Thyroid gland (tissue), 4 donors: ENCODE measurements around the gene COL10A1. TPM values are rescaled to one million over a fixed set of nuclear protein-coding genes. Genes with fewer than 3 reads are reported as not detected.

ENCODE experiments used
- DNase-seq, 2 donors: peaks; one replicate each; pipeline ENCODE4 v3.0.0-alpha.2; 2019
- H3K27ac ChIP-seq, 3 donors: fragments of 200-600 bp; sonication (generic); 1 replicate in 2 of 3; 2 replicates in 1 of 3; pipeline ENCODE4 v1.5.1; 2016 to 2019; ENCODE audit warnings: mild to moderate bottlenecking in 1 of 3, moderate library complexity in 1 of 3
- H3K27me3 ChIP-seq: fragments of 200-600 bp; sonication (generic); one replicate; pipeline ENCODE4 v1.5.1; 2019
- H3K36me3 ChIP-seq, 2 donors: fragments of 200-600 bp; sonication (generic); one replicate each; pipeline ENCODE4 v1.5.1; 2016 to 2019
- H3K4me1 ChIP-seq, 2 donors: fragments of 200-600 bp; sonication (generic); one replicate each; pipeline ENCODE4 v1.5.1; 2017 to 2019
- H3K4me3 ChIP-seq, 3 donors: fragments of 200-600 bp; sonication (generic); replicated peaks in 1 of 3; 1 replicate in 2 of 3; 2 replicates in 1 of 3; pipeline ENCODE4 v1.5.1; 2016; ENCODE audit warnings: mild to moderate bottlenecking in 1 of 3
- H3K9me3 ChIP-seq: fragments of 200-600 bp; sonication (generic); one replicate; pipeline ENCODE4 v1.5.1; 2017
- POLR2A ChIP-seq, 2 donors: fragments of 450-650 bp; IDR thresholded peaks; one replicate each; pipeline ENCODE4 v1.6.1; 2017; ENCODE audit warnings: antibody characterized with exemption in 2 of 2, mild to moderate bottlenecking in 2 of 2, moderate library complexity in 1 of 2
- WGBS, 2 donors: methylation state at CpG; one replicate each; pipeline ENCODE4 v1.1.5; 2017; 5-methylcytosine and 5-hydroxymethylcytosine counted together
- intact Hi-C: fragments of 100-400 bp; cut with DNase I; formaldehyde crosslinking; loops from one replicate; pipeline ENCODE4 v1.15.1; 2023
- total RNA-seq, 4 donors: library from RNA; depleted of rRNA; stranded (reverse); fragments of >200 nt; gene quantifications; one replicate each; pipeline ENCODE4 v1.2.3, GENCODE V29; 2016
- TF ChIP-seq, protein P1 (sequence below), 6 experiments: fragments of 200-600 bp in 3 of 6; fragments of 450-650 bp in 3 of 6; sonication (generic) in 3 of 6; IDR thresholded peaks; one replicate each; pipeline ENCODE4 v1.5.1; 2016 to 2019; ENCODE audit warnings: antibody characterized with exemption in 6 of 6, mild to moderate bottlenecking in 2 of 6, inconsistent platforms in 1 of 6, moderate library complexity in 1 of 6

The COL10A1 gene
- total RNA-seq: under 1 TPM in 1 of 4 donors, not detected in 3; 0.78 TPM

DNA sequence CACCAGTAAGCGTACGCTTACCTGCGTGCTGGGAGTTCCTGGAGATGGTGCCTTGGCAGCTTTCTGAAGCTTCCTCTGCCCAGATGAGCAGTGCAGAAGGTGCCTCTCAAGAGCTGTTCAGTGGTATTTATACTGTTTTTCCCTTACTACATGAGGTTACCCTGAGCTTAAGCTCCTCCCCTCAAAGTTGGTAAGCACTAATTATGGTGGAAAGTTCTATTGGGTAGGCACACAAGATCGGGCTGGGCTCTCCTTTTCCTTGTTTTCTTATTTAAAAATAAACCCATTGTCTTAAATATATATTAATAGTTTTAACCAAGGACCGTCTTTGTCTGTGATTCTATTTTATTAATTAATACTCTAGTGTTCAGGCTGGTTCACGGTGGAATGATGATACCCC, at the start of gene COL10A1:
TSS of gene COL10A1 (minus strand) at position 101 of the 400 bp plus-strand sequence. CDS start 640 bp downstream, outside the sequence.
- no peak for DNase-seq
- intact Hi-C loops: no loop called here
- Histone ChIP-seq H3K36me3 (no peaks in the 10 kb centered on the region), H3K4me1 (peaks cover 0 to 9% of the 10 kb centered on the region in 2 donors), H3K9me3 (no peaks in the 10 kb centered on the region), H3K27me3 (no peaks in the 10 kb centered on the region), H3K27ac (no peak within 1 kb of the TSS), H3K4me3 (no peak within 1 kb of the TSS)
- no peak for TF ChIP-seq POLR2A (IDR thresholded peaks at IDR 0.05)
- TF ChIP-seq, protein P1, sequence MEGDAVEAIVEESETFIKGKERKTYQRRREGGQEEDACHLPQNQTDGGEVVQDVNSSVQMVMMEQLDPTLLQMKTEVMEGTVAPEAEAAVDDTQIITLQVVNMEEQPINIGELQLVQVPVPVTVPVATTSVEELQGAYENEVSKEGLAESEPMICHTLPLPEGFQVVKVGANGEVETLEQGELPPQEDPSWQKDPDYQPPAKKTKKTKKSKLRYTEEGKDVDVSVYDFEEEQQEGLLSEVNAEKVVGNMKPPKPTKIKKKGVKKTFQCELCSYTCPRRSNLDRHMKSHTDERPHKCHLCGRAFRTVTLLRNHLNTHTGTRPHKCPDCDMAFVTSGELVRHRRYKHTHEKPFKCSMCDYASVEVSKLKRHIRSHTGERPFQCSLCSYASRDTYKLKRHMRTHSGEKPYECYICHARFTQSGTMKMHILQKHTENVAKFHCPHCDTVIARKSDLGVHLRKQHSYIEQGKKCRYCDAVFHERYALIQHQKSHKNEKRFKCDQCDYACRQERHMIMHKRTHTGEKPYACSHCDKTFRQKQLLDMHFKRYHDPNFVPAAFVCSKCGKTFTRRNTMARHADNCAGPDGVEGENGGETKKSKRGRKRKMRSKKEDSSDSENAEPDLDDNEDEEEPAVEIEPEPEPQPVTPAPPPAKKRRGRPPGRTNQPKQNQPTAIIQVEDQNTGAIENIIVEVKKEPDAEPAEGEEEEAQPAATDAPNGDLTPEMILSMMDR (IDR thresholded peaks at IDR 0.05): no peak
- 92 to 95% methylated on average over 6 of the region's 6 CpGs for WGBS, 2 donors

DNA sequence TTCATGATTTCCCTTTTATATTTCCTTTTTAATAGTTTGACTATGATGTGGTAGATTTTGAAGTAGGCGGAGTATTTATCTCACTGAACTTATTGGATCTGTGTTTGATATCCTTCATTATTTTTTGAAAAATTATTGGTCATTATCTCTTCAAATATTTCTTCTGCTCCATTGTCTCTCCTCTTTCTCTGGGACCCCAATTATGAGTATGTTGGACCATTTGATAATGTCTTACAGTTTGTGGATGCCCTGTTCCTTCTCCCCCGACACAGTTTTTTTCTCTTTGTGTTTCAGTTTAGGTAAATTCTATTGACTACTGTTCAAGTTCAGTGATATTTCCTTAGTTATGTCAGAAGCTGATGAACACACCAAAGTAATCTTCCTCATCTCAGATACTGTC, 49.4 kb upstream of the COL10A1 start:
- intact Hi-C loops: no loop called here
- no peaks in the 10 kb centered on the region for H3K9me3 ChIP-seq

DNA sequence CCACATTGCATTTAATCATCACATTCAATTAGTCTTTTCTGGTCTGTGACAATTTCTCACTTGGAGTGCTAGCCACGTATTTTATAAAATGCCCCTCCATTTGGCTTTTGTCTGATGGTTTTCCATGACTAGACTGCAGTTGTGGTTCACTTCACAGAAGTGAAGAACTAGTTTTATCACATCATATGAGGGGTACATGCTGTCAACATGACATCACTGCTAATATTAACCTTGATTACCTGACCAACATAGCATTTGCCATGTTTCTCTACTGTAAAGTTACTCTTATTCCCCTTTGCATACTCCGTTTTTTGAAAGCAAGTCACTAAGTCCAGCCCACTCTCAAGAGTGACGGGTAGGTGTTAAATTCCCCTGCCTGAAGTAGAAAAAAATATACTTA, 48.0 kb upstream of the COL10A1 start:
- H3K27ac ChIP-seq: no peak overlapping the region
- no peaks in the 10 kb centered on the region for H3K27me3 ChIP-seq
- H3K9me3 ChIP-seq: no peaks in the 10 kb centered on the region
- WGBS, 2 donors: 62 to 82% methylated on average over 3 of the region's 3 CpGs
- no peak for TF ChIP-seq POLR2A (IDR thresholded peaks at IDR 0.05)
- TF ChIP-seq, protein P1 (IDR thresholded peaks at IDR 0.05): no peak
- H3K4me3 ChIP-seq: no peak overlapping the region
- intact Hi-C loops: no loop called here
- H3K36me3 ChIP-seq: no peaks in the 10 kb centered on the region
- no peaks in the 10 kb centered on the region for H3K4me1 ChIP-seq
- no peak for DNase-seq

More for the DNA sequence above, 49.4 kb upstream of the COL10A1 start:
- no peaks in the 10 kb centered on the region for H3K4me1 ChIP-seq
- no peak overlapping the region for H3K4me3 ChIP-seq
- H3K27me3 ChIP-seq: no peaks in the 10 kb centered on the region
- no peak overlapping the region for H3K27ac ChIP-seq
- TF ChIP-seq, protein P1 (IDR thresholded peaks at IDR 0.05): no peak
- TF ChIP-seq POLR2A (IDR thresholded peaks at IDR 0.05): no peak
- no peak for DNase-seq
- 94 to 96% methylated on average over 2 of the region's 2 CpGs for WGBS, 2 donors
- H3K36me3 ChIP-seq: no peaks in the 10 kb centered on the region

DNA sequence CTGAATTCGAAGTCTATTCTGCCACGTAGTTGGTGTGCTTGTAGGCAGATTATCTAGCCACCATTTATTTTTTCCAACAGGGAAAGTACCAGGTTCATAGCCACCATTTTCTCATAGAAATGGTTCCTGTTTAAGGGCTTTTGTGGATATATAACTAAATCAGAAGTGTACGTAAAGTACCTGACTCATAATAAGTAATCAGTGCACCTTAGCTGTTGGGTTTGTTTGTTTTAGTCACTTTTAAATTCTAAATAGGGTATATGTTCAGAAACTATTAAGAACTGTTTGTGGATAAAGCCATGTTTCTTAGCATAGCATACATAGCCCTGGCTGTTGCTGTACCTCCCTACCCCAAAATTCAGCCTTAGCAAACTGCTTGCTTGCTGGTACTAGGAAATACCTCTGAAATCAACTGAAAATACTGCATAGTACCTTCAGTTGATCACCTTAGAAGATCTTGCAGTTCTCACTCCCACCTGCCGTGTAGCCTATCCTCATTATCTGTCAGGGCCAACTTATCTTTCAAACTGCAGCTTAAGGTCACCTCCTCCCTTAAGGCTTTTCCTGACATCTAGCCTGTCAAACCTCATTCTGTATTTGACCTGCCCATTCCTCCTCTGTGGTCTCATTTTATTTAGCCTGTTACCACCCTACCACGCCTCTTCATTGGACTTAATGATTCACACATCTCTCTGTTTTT, 44.6 kb upstream of the COL10A1 start:
- TF ChIP-seq, protein P1 (IDR thresholded peaks at IDR 0.05): no peak
- no peak for TF ChIP-seq POLR2A (IDR thresholded peaks at IDR 0.05)
- Histone ChIP-seq H3K27ac (no peak overlapping the region), H3K9me3 (no peaks in the 10 kb centered on the region), H3K27me3 (no peaks in the 10 kb centered on the region), H3K36me3 (no peaks in the 10 kb centered on the region), H3K4me3 (no peak overlapping the region), H3K4me1 (no peaks in the 10 kb centered on the region)
- WGBS, 2 donors: 93 to 95% methylated on average over 5 of the region's 5 CpGs
- intact Hi-C loops: no loop called here
- DNase-seq: no peak

DNA sequence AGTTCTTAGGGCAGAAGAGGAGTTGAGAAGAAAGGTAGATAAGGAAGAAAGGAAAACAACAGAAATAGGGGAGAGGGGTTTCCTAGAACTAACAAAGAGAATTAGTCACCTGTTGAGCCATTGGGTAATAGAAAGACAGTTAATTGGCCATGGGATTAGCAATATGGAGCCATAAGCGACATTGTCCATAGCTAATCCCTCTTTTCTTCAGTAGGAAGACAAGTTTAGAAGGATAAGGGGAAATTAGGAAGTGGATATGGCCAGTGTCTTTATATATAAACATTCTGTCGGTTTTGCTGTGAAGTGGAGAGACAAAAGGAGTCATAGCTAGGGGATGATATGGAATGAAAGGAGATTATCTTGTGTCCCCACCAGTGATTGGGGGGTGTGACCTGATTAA, 43.9 kb upstream of the COL10A1 start:
- WGBS, 2 donors: 90 to 94% methylated on average over 2 of the region's 2 CpGs
- intact Hi-C loops: no loop called here

More for the DNA sequence above, 43.9 kb upstream of the COL10A1 start:
- Histone ChIP-seq H3K9me3 (no peaks in the 10 kb centered on the region), H3K4me3 (no peak overlapping the region), H3K27me3 (no peaks in the 10 kb centered on the region), H3K27ac (no peak overlapping the region), H3K4me1 (no peaks in the 10 kb centered on the region), H3K36me3 (no peaks in the 10 kb centered on the region)
- DNase-seq: no peak
- TF ChIP-seq, protein P1 (IDR thresholded peaks at IDR 0.05): no peak
- no peak for TF ChIP-seq POLR2A (IDR thresholded peaks at IDR 0.05)
